Body of pancreas (tissue), 4 donors: ENCODE results near the gene ADIPOR2.
A peak's percentile ranks its signal among the peaks of the same experiment; 100 is the strongest.

Experiments
- CTCF ChIP-seq, 7 experiments: fragments of 450-650 bp in 4 of 7; fragments of 200-600 bp in 3 of 7; sonication (generic) in 3 of 7; IDR thresholded peaks; one replicate each; pipeline ENCODE4 v1.5.1; 2016 to 2019; ENCODE audit warnings: antibody characterized with exemption in 7 of 7
- POLR2A ChIP-seq, 3 donors: fragments of 450-650 bp; IDR thresholded peaks; one replicate each; pipeline ENCODE4 v1.6.1; 2016; ENCODE audit warnings: antibody characterized with exemption in 3 of 3, mild to moderate bottlenecking in 2 of 3

GRCh38 chr12:1816730-1817348 lies 126.0 kb downstream of the ADIPOR2 start:
- TF ChIP-seq POLR2A (IDR thresholded peaks at IDR 0.05) (no peak), CTCF (IDR thresholded peaks at IDR 0.05) (peak in 1 of 7 experiments; percentile 38)
